NCI-H226 (cell line): Measurements from ENCODE around the gene IGSF6.

Experiments used
- DNase-seq: peaks from one replicate; pipeline ENCODE4 v3.0.0-alpha.2; 2015

IGSF6 gene

GRCh38 chr16:21598701-21599121 is 53.7 kb downstream of the IGSF6 start:
- DNase-seq = no peak

GRCh38 chr16:21598206-21598605 is 54.2 kb downstream of the IGSF6 start:
- DNase-seq = no peak

GRCh38 chr16:21597561-21598030 is 54.8 kb downstream of the IGSF6 start:
- DNase-seq = no peak

GRCh38 chr16:21593530-21594289 is 58.7 kb downstream of the IGSF6 start:
- no peak for DNase-seq

GRCh38 chr16:21592191-21592590 is 60.2 kb downstream of the IGSF6 start:
- DNase-seq = no peak

- DNase-seq = no peak
Measured at GRCh38 chr16:21590796-21591195, 61.6 kb downstream of the IGSF6 start.

- no peak for DNase-seq
Measured at GRCh38 chr16:21590287-21590686, 62.1 kb downstream of the IGSF6 start.

GRCh38 chr16:21589551-21589950 is 62.9 kb downstream of the IGSF6 start:
- DNase-seq = no peak
